A549 (cell line): ENCODE measurements around the gene CMTM2.

Experiments used
- BHLHE40 ChIP-seq: IDR thresholded peaks from 2 replicates; pipeline ENCODE4 v1.6.1; 2012; ENCODE audit warnings: low read depth, low read length, inconsistent platforms
- CTCF ChIP-seq: fragments of >200 bp; sonication (Bioruptor Twin); formaldehyde crosslinking; IDR thresholded peaks from 3 replicates; pipeline ENCODE4 v1.5.1; 2016
- ELK1 ChIP-seq: fragments of 150-350 bp; IDR thresholded peaks from 2 replicates; pipeline ENCODE4 v1.6.1; 2014; ENCODE audit warnings: low read depth, mild to moderate bottlenecking, low read length
- EP300 ChIP-seq, 2 experiments: fragments of >200 bp; sonication (Bioruptor Twin); formaldehyde crosslinking; IDR thresholded peaks; 2 replicates in 1 of 2; 3 replicates in 1 of 2; pipeline ENCODE4 v1.6.1; 2016 to 2017
- KDM5A ChIP-seq: fragments of 200-600 bp; sonication (generic); IDR thresholded peaks from 2 replicates; pipeline ENCODE4 v1.6.1; 2016; ENCODE audit warnings: antibody characterized with exemption, mild to moderate bottlenecking
- POLR2A ChIP-seq: IDR thresholded peaks from 2 replicates; pipeline ENCODE4 v1.6.1; 2012; ENCODE audit warnings: mild to moderate bottlenecking, low read length
- POLR2AphosphoS2 ChIP-seq: conservative IDR thresholded peaks from 2 replicates; pipeline ENCODE4 v1.6.1; 2012; ENCODE audit warnings: low read length, improper control_type of control experiment, inconsistent platforms
- REST ChIP-seq: fragments of 200-600 bp; sonication (generic); IDR thresholded peaks from 2 replicates; pipeline ENCODE4 v1.6.1; 2016; ENCODE audit warnings: antibody characterized with exemption, mild to moderate bottlenecking, moderate library complexity
- USF2 ChIP-seq: fragments of 450-650 bp; IDR thresholded peaks from 2 replicates; pipeline ENCODE4 v1.6.1; 2014; ENCODE audit warnings: antibody characterized with exemption
- ZC3H11A ChIP-seq: fragments of 450-650 bp; IDR thresholded peaks from 2 replicates; pipeline ENCODE4 v1.6.1; 2014; ENCODE audit warnings: antibody characterized with exemption, mild to moderate bottlenecking

GRCh38 chr16:66552286-66553177 is 26.7 kb upstream of the CMTM2 start, which contains the start of gene CKLF:
- TF ChIP-seq ELK1 = no peak
- no peak for TF ChIP-seq KDM5A
- peak; percentile 80 for TF ChIP-seq POLR2A
- TF ChIP-seq CTCF = no peak
- TF ChIP-seq REST = peak; percentile 72
- no peak for TF ChIP-seq BHLHE40
- TF ChIP-seq ZC3H11A = no peak
- TF ChIP-seq USF2 = peak; percentile 45; the same call in 1 of the 2 replicates
- TF ChIP-seq POLR2AphosphoS2 = no peak
- TF ChIP-seq EP300 (IDR thresholded peaks at IDR 0.05) = no peak
